GM04503 (cell line): ENCODE measurements around the gene PEAK3.

Source experiments
- DNase-seq: peaks from one replicate; pipeline ENCODE4 v3.0.0-alpha.2; 2012; ENCODE audit warnings: low read depth

PEAK3 gene

GRCh38 chr19:2249880-2250765 lies 31.9 kb downstream of the PEAK3 start:
- no peak for DNase-seq

GRCh38 chr19:2249010-2249866 lies 32.7 kb downstream of the PEAK3 start, which contains the start of gene AMH:
TSS of gene AMH (plus strand) at chr19:2249323. CDS start at chr19:2249333, 10 bp downstream.
- no peak for DNase-seq

- DNase-seq, result no peak
Observed at GRCh38 chr19:2248136-2249009, 33.6 kb downstream of the PEAK3 start.

GRCh38 chr19:2247433-2248101 lies 34.4 kb downstream of the PEAK3 start:
- DNase-seq, result no peak

GRCh38 chr19:2246801-2247361 lies 35.1 kb downstream of the PEAK3 start:
- DNase-seq, result no peak

GRCh38 chr19:2246014-2246620 lies 35.9 kb downstream of the PEAK3 start:
- no peak for DNase-seq

- no peak for DNase-seq
Observed at GRCh38 chr19:2245273-2245672, 36.7 kb downstream of the PEAK3 start.

- DNase-seq, result no peak
Observed at GRCh38 chr19:2244486-2244885, 37.5 kb downstream of the PEAK3 start.

GRCh38 chr19:2244125-2244411 lies 37.9 kb downstream of the PEAK3 start:
- no peak for DNase-seq

- DNase-seq, result no peak
Observed at GRCh38 chr19:2243274-2244124, 38.5 kb downstream of the PEAK3 start.

- DNase-seq, result no peak
Observed at GRCh38 chr19:2242816-2243215, 39.2 kb downstream of the PEAK3 start.

GRCh38 chr19:2242092-2242537 lies 39.9 kb downstream of the PEAK3 start:
- no peak for DNase-seq

- DNase-seq, result no peak
Observed at GRCh38 chr19:2240881-2241760, 40.9 kb downstream of the PEAK3 start.

GRCh38 chr19:2239771-2240770 lies 41.9 kb downstream of the PEAK3 start:
- DNase-seq, result no peak

GRCh38 chr19:2239173-2239572 lies 42.8 kb downstream of the PEAK3 start:
- DNase-seq, result no peak

- no peak for DNase-seq
Observed at GRCh38 chr19:2237869-2238153, 44.2 kb downstream of the PEAK3 start.

GRCh38 chr19:2237051-2237868 lies 44.7 kb downstream of the PEAK3 start:
- no peak for DNase-seq
